Measurements from ENCODE around the gene ST3GAL2. TPM values are rescaled to one million over a fixed set of nuclear protein-coding genes. Genes with fewer than 3 reads are reported as not detected.
A peak's percentile ranks its signal among the peaks of the same experiment; 100 is the strongest.

Gene ST3GAL2
- total and polyA plus RNA-seq, 2 donors (not counting 1 experiment from before 2014, with no cell fraction given), result 18.2 to 71.3 TPM

GRCh38 chr16:70432356-70432722 is 6.6 kb downstream of the ST3GAL2 start:
- H3K4me3 Mint-ChIP-seq, result peak overlapping the region; percentile 79
- H3K27ac Mint-ChIP-seq, result peak overlapping the region; percentile 88
- Histone ChIP-seq H3K4me3 (ENCODE audit: control extremely low read depth in 1 of 5, extremely low read depth in 1 of 5, insufficient read depth in 1 of 5, low read depth in 2 of 5, low read length in 4 of 5) (peak overlapping the region in 2 of 5 experiments; percentile 6 to 21), H3K27me3 (replicated peaks in 1 of 4; ENCODE audit: control extremely low read depth in 1 of 4, control insufficient read depth in 3 of 4, insufficient read depth in 4 of 4, low read length in 3 of 4) (no peaks in the 10 kb centered on the region), H3K9ac (ENCODE audit: low read length) (peak overlapping the region; percentile 33), H2AFZ (ENCODE audit: insufficient read depth, low read depth, low read length, poor library complexity, severe bottlenecking) (no peak overlapping the region), H3K9me3 (ENCODE audit: control extremely low read depth in 1 of 3, control insufficient read depth in 2 of 3, insufficient read depth in 1 of 3, low read length in 2 of 3) (no peaks in the 10 kb centered on the region), H3K27ac (ENCODE audit: low read length in 2 of 2) (peak overlapping the region; percentile 76 to 100), H4K20me1 (ENCODE audit: control insufficient read depth, insufficient read depth, low read length, poor library complexity, severe bottlenecking) (peaks cover 9% of the 10 kb centered on the region), H3K4me1 (ENCODE audit: control insufficient read depth in 2 of 2, insufficient read depth in 2 of 2, low read length in 2 of 2) (peaks cover 80 to 86% of the 10 kb centered on the region in 2 donors), H3K79me2 (ENCODE audit: control insufficient read depth, insufficient read depth, low read length) (peaks cover 60% of the 10 kb centered on the region), H3K36me3 (replicated peaks in 1 of 2; ENCODE audit: control extremely low read depth in 1 of 2, control insufficient read depth in 1 of 2, extremely low read depth in 1 of 2, insufficient read depth in 2 of 2, low read length in 1 of 2) (peaks cover 0 to 2% of the 10 kb centered on the region in 2 experiments), H3K4me2 (replicated peaks; ENCODE audit: low read depth, low read length, poor library complexity, severe bottlenecking) (peak overlapping the region; percentile 66)
- ATAC-seq (ENCODE audit: low read depth) (no peak), DNase-seq (no peak)
- WGBS (ENCODE audit: insufficient coverage), result no CpG with 5 or more reads among the region's 3 CpGs
- CTCF ChIA-PET, result interaction anchor here (0.7 to 1.6 kb wide), 10 partner anchors 14 to 60 kb away, joined by 3 to 9 read pairs (median 3); partner anchors contain the start of gene FCSK
- H3K27me3 Mint-ChIP-seq, result no peaks in the 10 kb centered on the region
- H3K9me3 Mint-ChIP-seq (ENCODE audit: insufficient read depth), result no peaks in the 10 kb centered on the region
- intact Hi-C loops (cut with micrococcal nuclease), result no loop called here
- TF ChIP-seq EZH2 (IDR thresholded peaks at IDR 0.05; ENCODE audit: borderline replicate concordance, insufficient read depth, low read depth, low read length, poor library complexity, severe bottlenecking) (no peak), CTCF (IDR thresholded peaks at IDR 0.05) (no peak)
- peaks cover 84% of the 10 kb centered on the region for H3K4me1 Mint-ChIP-seq
- POLR2A ChIA-PET, result interaction anchor here (0.6 to 1.5 kb wide), 6 partner anchors 9 to 54 kb away, joined by 3 to 8 read pairs (median 4); partner anchors contain the start of gene FCSK

All from B cell (primary cell).